Measurements from ENCODE around the gene NUDCD3.

The NUDCD3 gene

DNA sequence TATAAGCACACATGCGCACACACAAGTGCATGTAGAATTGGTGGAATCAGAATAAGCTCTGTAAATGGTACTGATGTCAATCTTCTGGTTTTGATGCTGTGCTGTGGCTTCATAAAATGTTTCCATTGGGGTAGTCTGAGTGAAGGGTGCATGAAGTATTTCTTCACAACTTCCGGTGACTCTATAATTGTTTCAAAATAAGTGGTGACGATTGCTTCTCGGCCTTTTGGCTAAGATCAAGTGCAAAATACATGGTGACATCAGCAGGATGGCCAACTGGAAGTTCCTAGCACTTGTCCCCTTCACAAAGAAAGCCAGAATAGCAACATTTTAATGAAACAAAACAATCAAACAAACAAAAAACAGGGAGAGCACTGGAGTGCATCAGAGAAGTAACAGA lies 123.5 kb downstream of the NUDCD3 start:
- DNase-seq (ENCODE audit: low read depth in 2 of 2) = no peak

DNA sequence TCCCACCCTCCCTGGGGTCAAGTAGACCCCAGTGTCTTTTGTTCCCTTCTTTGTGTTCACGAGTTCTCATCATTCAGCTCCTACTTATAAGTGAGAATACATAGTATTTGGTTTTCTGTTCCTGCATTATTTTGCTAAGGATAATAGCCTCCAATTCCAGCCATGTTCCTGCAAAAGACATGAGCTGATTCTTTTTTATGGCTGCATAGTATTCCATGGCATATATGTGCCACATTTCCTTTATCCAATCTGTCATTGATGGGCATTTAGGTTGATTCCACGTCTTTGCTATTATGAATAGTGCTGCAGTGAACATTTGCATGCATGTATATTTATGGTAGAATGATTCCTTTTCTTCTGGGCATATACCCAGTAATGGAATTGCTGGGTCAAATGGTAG lies 136.8 kb downstream of the NUDCD3 start:
- no peak for DNase-seq (ENCODE audit: low read depth in 2 of 2)

DNA sequence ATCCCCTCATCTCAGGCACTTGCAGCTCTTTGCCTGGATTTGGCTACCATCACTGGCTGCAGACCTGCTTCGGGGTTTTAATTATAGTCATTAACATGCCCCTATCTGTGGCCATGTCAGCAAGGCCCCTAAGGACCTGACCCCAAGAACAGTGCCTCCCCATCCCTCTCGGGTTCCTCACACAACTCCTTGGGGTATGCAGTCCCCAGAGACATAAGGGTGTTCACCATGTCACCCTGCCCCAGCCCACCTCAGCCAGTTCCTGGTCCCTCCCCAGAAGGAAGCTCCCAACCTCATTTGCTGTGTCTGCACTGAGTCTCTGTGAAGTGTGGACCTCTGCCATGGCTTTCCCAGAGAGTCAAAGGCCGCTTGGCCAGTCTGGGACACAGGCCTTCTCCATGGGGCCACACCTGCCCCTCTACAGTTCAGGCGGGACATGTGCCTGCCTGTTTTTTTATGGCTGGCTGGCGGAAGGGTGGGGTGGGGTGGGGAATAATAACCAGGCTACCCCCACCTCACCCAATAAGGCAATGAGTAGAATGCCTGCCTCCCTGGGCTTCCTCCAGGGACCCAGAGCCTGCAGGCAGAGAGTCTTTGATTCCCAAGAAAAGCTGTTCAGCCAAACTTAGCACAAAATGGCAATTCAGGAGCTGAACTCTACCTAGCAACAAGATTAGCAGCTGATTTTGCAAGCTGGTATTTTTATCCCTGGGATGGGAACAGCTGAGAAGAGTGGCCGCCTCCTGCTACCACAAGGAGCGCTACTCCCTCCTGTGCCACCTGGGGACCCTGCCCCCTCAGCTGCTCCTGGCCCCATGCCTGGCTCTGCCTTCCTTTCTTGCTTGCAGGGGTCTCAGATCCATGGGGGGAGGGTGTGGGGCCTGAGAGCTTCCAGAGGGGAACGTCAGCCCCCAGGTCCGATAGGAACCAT lies 141.3 kb downstream of the NUDCD3 start:
- DNase-seq (ENCODE audit: low read depth in 2 of 2) = no peak

DNA sequence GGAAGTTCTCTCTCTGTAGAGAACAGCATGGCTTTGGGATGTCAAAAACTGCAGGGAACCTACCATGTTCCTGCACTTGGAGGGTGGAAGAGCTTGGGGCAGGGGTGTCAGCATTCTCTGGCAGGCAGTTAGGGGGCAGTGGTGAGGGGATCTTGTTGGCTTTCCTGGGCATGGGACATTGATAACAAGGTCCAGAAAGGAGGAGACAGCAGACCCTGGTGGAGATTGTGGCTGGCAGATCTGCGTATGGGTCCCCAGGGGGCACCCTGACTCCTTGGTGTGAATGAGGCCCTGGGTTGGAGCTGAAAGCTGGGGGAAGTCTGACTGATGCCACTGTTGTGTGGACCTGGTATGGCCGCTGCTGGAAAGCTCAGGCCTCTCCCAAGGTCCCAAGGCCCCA lies 142.2 kb downstream of the NUDCD3 start:
- DNase-seq (ENCODE audit: low read depth in 2 of 2) = no peak

DNA sequence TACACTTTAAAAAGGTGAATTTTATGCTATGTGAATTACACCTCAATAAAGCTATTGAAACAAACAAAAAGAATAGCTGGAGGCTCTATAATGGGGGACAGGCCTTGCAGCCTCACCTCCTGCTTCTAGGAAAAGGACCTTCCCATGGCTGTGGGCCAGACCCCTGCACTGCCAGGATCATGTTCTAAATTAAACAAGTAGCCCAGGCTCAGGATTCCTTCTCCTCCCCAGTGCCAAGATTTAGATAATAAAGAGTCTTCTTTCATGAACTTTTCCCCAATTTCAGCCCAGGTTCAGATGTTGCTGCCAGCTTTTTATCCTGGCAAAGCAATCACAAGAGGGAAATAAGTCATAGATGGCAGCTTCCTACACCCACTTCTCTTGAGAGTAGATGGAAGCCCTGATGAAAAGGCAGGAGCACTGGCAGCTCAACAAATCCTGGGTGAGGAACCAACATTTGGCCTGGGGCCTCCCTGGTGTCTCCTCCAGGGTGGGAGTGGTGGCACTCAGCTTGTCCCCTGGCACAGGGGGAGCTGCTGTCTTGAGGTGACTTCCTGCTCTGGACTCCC lies 142.8 kb downstream of the NUDCD3 start:
- DNase-seq (ENCODE audit: low read depth in 2 of 2) = no peak

DNA sequence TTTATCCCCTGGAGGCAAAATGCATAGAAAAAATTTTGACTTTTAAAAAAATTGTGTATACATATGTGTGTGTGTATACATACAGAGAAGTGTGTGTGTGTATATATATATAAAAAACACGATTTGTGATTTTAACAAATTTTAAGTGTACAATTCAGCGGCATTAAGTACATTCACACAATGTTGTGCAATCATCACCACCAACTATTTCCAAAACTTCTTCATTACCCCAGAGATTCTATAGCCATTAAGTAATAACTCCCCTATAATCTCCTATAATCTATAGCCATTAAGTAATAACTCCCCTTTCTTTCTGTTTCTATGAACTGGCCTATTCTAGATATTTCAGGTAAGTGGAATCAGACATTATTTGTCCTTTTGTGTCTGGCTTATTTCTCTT lies 144.4 kb downstream of the NUDCD3 start:
- DNase-seq (ENCODE audit: low read depth in 2 of 2) = no peak

DNA sequence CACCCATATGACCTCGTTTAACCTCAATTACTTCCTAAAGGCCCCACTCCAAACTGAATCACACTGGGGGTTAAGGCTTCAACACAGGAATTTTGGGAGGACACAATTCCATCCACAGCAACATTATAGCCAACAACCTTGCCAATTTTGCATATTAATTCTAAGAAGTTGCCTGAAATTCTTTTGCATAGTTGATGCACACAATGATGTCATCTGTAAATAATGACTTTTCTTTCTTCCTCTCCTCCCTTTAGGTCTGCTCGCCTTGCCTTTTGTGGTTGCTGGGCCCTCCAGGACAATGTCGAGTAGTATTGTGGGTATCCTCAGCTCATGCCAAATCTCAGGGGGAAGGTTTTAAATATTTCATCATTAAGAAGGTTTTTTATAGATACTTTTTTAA lies 149.1 kb downstream of the NUDCD3 start:
- DNase-seq (ENCODE audit: low read depth in 2 of 2) = no peak

DNA sequence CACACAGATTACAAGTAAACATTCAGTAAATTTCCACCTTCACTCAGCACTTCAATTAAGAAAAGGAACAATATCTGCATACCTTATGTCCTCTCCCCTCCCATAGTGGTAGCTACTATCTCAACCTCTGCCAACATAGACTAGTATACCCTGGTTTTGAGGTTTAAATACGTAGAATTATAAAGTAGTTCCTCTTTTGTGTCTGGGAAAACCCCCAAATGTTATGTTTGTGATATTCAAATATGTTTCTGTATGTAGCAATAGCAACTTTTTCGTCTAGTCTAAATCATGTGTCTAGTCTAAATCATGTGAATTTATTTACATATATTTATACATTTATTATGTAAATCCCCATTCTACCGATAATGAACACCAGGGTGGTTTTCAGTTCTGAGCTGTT lies 151.9 kb downstream of the NUDCD3 start:
- no peak for DNase-seq (ENCODE audit: low read depth in 2 of 2)

DNA sequence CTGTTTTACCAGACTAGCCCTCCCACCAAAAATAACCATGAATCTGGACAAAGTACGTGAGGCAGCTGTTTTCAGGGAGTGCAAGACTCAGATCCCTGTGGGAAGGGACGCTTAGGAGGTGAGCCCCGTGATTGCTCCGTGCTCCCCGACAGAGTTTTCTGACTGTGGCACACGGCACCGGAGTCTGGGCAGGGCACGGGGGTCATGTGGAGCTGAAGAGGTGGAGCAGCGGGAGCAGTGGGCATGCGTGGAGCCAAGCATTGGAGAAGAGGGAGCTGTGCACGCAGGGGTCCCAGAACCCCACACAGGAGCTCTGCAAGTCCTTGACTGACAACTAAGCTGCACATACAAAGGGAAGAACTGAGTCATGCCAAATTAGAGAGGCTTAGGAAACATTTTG lies 154.0 kb downstream of the NUDCD3 start:
- DNase-seq (ENCODE audit: low read depth in 2 of 2) = no peak

DNA sequence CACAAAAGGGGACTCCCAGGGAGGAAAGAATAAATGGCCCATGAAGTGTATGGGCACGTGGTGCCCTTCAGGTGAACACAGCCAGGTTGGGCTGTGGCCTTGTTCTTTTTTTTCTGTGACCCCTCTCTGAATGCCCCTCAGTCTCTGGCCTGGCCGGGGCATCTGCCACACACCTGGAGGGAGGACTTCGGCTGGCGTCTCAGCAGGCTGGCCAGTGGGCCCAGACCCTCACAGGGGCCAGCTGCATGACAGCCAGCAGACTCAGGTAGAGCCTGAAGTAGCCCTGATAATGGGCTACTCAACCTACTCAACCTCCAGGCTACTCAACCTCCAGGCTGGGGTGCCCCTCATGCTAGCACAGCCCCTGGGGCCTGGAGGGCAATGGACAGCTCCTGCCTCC lies 155.3 kb downstream of the NUDCD3 start:
- DNase-seq (ENCODE audit: low read depth in 2 of 2) = no peak

DNA sequence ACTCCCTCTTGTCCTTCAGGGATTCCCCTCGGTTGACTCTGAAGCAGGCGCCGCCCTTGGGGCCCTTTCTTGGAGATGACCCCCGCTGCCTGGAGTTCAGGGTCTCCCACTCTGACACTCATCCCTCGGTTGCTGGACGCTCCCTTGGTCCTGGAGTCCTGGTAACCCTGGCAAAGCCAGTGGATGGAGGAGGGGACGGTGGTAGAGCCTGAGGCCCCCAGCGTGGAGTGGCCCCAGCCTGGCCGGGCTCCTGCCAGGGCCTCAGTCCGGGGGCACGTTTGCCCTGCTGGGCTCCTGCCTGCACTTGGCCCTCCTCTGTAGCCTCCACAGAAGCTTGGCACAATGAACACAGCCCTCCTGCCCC lies 155.7 kb downstream of the NUDCD3 start:
- no peak for DNase-seq (ENCODE audit: low read depth in 2 of 2)

DNA sequence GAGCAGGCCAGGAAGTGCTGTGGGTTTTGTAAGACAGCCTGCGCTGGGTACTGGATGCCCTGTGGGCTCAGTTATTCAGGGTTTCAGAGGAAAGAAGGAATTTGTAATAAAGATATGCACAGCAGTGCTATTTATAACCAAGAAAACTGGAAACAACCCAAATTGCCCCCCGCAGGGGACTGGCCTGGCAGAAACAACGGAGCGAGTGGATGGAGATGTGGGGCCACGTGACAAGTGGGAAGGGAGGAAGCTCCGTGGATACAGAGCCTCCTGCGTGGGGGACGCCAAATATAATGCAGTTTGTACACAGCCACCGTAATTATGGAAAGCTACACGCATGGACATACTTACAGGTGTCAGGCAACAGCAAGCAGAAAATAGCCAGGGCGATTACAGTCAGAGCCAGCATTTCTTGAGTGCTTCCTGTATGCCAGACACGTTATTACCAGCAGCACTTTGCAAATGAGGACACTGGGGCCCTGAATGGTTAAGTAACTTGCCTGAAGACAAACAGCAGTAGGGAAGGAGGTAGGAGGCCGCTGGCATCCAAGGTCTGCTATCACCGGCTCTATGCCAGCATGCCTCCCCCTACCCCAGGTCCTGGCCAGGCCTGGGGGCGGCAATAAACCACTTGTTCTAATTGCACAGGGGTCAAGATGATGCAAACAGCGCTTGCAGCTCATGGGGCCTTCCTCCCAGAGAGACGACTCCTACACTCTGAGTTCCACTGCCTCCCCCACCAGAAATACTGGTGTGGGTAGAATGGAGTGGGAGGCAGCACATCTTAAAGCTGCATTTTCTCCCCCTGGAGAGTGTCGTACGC lies 156.3 kb downstream of the NUDCD3 start:
- DNase-seq (ENCODE audit: low read depth in 2 of 2) = no peak

DNA sequence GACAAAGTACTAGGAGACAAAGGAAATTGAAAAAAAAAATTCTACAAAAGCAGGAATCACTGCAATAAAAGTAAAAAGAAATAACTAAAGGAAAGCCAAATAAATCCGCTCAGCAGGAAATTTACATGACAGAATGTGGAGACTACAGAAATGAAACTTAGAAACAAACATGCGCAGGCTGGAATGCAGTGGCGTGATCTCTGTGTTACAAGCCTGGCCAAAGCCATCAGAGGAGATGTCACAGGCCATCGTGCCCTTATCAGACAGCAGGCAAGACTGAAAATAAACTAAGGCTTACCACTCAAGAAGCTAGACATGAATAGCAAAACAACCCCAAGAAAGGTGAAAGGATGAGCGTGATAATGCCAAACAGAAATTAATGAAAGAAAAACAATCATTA lies 158.8 kb downstream of the NUDCD3 start:
- no peak for DNase-seq (ENCODE audit: low read depth in 2 of 2)

DNA sequence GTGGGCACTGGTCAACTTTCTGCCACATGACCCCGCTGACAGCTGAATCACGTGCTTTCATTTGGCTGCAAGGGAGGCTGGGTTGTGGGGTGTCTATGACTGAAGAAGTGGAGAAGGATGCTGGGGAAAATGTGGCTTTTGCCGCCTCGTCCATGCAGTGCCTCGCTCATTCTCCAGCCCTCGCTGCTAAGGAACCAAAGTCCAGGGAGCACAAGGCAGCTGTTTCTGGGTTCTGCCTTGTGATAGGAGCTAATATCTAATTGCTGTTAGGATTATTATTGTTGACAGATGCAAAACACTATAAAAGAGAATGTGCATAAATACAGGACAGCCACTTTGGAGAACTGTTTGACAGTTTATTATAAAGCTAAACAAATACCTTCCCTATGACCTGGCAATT lies 160.1 kb downstream of the NUDCD3 start:
- no peak for DNase-seq (ENCODE audit: low read depth in 2 of 2)

DNA sequence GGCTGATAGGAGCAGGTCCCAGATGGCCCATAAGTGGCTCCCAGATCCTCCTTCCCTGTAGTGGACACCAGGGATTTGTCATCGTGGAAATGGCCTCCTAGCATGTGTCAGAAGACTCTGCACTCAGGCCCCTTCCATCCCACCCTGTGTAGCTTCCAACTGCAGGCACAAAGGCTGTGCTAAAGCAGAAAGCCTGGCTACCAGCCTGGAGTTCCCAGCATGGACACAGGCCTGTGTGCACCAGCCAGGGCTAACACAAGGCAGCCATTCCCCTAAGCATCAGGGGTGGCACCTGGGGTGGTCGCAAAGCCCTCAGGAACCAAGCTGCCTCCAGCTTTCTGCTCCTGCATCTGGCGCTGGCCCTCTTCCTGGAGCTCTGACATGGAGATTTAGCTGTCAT lies 160.6 kb downstream of the NUDCD3 start:
- DNase-seq (ENCODE audit: low read depth in 2 of 2) = no peak

All from stimulated activated CD4-positive, alpha-beta T cell treated with anti-CD3 and anti-CD28 coated beads, Interleukin-15, amount 100 ng/mL, for 48 hours (primary cell).